ENCODE data around the gene SNX18.
"Not testable (repeated sequence)": the region's sequence is repeated elsewhere in the genome, so short reads cannot be mapped to it uniquely, and the experiment has no call there.

Gene SNX18, protein sequence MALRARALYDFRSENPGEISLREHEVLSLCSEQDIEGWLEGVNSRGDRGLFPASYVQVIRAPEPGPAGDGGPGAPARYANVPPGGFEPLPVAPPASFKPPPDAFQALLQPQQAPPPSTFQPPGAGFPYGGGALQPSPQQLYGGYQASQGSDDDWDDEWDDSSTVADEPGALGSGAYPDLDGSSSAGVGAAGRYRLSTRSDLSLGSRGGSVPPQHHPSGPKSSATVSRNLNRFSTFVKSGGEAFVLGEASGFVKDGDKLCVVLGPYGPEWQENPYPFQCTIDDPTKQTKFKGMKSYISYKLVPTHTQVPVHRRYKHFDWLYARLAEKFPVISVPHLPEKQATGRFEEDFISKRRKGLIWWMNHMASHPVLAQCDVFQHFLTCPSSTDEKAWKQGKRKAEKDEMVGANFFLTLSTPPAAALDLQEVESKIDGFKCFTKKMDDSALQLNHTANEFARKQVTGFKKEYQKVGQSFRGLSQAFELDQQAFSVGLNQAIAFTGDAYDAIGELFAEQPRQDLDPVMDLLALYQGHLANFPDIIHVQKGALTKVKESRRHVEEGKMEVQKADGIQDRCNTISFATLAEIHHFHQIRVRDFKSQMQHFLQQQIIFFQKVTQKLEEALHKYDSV

DNA sequence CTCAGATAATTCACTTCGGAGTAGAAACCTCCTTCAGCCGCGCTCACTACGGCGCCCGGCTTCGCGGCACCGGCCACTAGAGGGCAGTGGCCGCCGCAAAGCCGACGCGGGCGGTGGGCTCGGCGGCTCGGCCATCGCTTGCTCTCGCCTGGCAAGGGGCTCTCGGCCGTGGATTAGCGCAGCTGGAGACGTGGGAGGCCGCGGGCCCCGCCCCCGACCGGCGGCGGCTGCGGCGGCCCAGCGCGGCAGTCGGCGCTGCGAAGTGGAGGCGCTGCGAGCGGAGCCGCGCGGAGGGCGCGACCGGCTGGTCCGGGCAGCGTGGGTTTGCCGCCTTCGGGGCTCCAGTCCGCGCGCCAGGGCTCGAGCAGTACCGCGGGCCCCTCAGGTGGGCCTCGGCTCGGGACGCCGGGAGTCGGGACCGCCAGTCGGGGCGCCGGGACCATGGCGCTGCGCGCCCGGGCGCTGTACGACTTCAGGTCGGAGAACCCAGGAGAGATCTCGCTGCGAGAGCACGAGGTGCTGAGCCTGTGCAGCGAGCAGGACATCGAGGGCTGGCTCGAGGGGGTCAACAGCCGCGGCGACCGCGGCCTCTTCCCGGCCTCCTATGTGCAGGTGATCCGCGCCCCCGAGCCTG is at the start of gene SNX18:
SNX18 (plus strand) TSS at position 248 of the 634 bp plus-strand sequence; CDS start at position 442, 194 bp downstream.
- DNase-seq (ENCODE audit: low read depth), result peak; percentile 86

DNA sequence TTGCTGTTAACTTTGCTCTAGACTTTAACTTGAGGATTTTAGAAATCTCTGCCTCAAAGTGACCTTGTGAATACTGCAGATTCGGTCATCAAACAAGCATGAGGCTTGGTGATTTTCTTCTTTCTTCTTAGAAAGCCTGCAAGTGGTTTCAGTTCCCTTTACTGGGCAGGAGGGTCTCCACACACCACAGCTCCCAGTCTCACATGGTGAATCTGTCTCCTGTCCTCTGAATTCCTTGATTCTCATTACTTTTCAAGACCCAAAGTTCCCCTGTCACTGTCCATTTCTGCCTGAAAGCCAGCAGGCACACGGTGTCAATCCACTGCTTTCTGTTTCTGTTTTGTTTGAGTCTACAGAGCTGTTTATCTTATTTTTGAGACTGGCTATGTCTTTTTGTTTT is 47.9 kb upstream of the SNX18 start:
- DNase-seq (ENCODE audit: low read depth), result no peak

DNA sequence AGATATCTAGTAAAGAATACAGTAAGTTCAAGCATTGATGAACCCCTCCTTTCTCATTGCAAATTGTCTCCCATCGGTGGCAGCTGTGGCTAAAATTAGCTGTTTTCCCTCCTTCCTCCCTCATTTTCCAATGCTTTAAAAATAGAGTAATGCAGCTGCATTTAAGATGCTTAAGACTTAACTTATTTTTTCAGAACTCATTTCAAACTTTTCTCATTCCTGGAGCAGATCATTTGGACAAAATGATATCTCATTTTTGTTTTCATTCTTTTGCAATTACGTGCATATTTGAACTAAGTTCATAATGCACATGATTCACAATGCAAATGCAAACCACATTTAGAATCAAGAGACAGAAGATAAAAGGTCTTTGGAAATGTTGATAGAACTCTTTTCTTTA is 47.4 kb upstream of the SNX18 start:
- DNase-seq (ENCODE audit: low read depth), result no peak

DNA sequence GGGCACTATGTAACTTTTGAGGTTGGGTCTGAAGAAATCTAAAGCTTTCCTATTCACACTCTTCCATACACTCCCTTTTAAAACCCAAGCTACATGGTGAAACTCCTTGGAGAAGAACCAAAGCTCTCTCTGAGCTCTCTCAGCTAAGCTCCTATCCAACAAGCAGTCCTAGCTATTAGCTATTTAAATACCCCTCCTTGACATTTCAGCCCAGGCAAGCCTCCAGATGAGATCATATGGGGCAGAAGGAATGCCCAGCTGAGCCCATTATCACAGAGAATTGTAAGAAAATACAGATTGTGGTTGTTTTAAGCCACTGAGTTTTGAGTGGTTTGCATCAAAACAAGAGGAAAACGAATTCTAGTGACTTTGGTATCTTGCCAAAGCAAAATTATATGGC is 46.9 kb upstream of the SNX18 start:
- no peak for DNase-seq (ENCODE audit: low read depth)

DNA sequence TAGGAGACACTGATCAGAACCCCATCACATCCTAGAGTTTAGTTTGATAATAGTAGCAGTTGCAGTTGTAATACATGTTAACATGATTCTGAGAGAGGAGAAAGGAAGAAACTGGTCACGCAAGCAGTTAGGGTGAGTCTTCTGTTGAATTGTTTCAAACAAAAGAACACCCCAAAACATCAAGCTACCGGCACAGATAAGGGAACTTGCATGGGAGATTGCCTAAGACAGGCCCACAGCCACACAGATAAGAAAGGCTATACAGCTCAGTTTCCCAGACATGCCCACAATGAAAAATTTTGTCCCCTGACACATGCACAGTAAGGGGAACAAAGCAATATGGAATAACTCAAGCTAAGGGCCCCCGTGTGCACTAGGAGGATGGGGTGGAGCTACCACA is 46.2 kb upstream of the SNX18 start:
- DNase-seq (ENCODE audit: low read depth), result no peak

DNA sequence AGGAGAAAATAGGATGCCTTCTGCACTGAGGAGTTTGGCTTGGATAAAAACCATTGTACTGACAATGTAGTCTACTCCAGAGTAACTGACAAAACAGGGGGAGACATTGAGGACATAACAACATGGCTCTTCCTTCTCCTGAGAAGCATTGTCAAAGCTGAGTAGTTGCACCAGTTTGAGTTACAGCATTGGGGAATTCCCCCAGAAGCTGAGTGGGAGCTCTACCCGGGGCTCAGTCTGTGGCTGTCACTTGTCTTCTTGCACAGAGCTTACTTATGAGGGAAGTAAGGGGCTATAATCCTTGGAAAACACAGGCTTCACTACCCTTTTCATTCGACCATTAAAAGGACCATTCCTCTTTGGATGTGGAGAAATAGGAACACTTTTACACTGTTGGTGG is 40.9 kb upstream of the SNX18 start:
- no peak for DNase-seq (ENCODE audit: low read depth)

- no peak for DNase-seq (ENCODE audit: low read depth)
These were observed 39.5 kb upstream of the SNX18 start for GRCh38 chr5:54477941-54478478.

DNA sequence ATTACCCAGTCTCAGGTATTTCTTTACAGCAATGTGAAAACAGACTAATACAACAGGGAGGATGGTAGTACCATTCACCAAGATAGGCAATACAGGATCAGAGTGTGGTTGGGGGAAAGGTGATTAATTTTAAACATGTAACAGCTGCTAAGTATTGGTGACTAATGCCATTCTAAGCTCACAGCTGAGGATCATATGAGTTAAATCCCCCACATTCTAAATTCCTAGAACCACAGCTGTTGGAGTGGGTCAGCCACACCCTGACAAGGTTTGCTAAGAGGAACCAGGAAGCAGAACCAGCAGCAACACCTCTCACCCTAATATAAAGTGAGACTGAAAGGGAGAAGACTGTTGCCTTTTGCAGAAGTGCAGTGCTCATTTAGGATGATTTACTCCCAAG is 37.3 kb upstream of the SNX18 start:
- no peak for DNase-seq (ENCODE audit: low read depth)

- DNase-seq (ENCODE audit: low read depth), result no peak
These were observed 33.2 kb upstream of the SNX18 start for GRCh38 chr5:54484219-54484894.

DNA sequence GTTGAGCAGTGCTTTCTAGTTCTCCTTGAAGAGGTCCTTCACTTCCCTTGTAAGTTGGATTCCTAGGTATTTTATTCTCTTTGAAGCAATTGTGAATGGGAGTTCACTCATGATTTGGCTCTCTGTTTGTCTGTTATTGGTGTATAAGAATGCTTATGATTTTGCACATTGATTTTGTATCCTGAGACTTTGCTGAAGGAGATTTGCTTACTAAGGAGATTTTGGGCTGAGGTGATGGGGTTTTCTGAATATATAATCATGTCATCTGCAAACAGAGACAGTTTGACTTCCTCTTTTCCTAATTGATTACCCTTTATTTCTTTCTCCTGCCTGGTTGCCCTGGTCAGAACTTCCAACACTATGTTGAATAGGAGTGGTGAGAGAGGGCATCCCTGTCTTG is 31.9 kb upstream of the SNX18 start:
- not testable (repeated sequence) for DNase-seq (ENCODE audit: low read depth)

- DNase-seq (ENCODE audit: low read depth), result not testable (repeated sequence)
These were observed 27.9 kb upstream of the SNX18 start for GRCh38 chr5:54489648-54489979.

DNA sequence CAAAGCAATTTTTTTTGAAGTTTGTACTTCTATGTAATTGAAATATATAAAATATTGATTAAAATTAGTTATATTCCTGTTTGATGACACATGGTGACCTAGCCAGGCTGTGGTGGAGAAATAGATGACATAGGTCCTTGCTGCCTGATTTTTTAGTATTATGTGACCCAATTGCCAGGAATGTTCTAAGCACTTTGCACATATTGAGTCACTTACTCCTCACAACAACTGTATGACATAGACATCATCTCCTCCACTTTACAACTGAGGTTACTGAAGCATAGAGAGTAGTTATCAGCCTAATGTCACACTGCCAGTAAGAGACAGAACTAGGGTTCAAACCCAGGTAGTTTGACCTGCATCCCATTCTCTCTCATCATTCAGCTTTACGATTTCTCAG is 26.2 kb upstream of the SNX18 start:
- DNase-seq (ENCODE audit: low read depth), result no peak

DNA sequence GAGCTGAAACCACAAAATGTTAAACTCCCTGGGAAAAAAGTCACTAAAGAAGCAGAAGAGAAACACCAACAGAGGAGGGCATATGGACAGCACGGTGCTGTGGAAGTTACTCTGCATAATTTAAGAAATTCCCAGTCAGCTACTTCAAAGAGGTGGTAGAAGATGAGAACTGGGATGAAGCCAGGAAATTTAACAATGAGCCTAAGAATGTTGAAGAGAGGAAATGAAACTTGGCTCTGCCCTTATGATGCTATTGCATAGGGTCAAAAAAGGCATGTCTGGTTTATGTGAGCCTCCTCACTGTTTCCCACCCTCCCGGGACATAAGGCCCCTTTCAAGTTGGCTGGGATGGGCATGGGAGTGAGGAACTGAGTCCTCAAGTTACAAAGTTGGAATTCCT is 25.4 kb upstream of the SNX18 start:
- DNase-seq (ENCODE audit: low read depth), result no peak

DNA sequence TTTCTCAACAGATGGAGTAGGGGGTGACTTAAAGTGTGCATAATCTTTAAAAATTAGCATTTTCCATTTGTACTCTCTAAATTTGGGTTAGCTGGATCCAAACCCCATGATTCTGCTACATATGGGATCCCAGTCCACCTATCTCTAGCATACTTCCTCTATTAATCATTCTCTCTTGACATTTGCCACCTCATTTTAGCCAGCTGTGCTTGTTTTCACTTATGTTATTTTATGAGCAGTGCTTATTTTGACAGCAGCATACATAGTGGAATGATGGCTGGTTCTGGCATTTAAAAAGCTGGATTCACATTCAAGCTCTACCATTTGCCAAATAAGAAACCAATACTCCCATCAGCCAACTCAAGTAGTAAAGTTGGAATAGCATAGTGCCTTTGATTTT is 22.5 kb upstream of the SNX18 start:
- DNase-seq (ENCODE audit: low read depth), result no peak

GRCh38 chr5:54514291-54514690 is 3.3 kb upstream of the SNX18 start:
- no peak for DNase-seq (ENCODE audit: low read depth)

DNA sequence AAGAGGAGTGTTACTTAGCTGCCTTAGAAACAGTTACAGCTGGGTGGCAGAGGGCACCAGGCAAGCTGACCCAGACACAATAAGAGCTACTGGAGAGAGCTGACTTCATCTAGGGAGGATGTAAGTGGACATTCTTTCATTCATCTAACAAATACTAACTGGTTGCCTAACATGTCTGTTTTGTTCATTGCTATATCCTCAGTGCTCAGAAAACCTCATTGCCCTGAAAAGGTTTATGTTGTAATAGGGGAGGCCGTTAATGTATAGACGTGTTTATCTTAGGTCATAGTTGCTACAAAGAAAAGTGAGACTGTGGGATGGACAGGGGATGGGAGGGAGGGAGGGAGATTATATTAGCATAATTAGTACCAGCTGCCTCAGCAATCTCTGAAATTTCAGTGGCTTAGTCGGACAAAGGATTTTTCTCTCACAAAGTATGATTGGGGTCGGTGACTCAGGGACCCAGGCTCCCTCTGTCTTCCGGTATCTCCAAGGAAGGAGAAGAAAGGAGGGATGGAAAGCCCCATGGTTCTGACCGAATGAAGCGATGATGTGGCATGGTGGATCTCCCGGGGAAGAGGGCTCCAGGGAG is 2.6 kb upstream of the SNX18 start:
- no peak for DNase-seq (ENCODE audit: low read depth)

- no peak for DNase-seq (ENCODE audit: low read depth)
These were observed 1.9 kb upstream of the SNX18 start for GRCh38 chr5:54515634-54516033.

DNA sequence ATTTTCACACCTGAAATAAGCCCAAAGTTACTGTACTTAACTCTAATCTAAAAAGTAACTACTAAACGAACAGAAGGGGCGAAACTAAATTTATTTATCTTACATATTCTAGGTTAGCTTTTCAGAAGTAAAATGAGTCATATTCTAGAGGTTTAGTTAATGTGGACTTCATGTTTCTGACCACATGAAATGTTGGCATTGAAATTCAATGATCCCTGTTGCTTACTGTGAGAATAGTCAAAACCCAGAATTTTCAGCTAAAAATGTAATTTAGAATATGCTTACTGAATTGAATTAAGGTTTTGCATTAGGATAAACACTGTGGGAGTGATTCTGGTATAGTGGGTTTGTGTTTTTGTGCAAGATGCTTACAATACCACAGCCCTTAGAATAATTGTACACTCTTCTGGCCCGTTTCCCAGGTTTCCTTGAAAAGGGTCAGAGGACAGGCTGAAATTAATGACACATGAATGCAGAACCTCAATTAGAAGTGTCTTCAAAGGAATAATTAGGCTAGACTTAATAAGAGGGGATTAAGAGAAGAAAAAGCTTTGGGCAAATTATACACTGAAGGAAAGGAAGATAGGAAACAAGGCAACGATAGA is 1.4 kb upstream of the SNX18 start:
- DNase-seq (ENCODE audit: low read depth), result no peak

DNA sequence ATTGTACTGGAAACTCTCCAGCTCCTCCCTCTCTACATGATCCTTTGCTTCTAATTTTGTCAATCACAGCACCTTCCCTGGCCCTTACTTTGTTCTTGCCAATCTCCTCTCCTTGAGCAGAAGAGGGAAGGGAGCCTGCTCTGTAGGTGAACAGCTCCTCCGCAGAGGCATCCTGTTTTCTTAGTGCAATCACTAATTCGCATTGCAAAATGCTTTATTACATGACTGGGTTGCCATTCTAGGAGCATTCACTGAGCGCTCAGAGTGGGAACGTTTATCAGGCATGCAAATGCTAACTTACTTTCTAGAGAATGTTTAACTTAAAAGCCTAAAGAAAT is 416 bp upstream of the SNX18 start:
- DNase-seq (ENCODE audit: low read depth), result no peak

DNA sequence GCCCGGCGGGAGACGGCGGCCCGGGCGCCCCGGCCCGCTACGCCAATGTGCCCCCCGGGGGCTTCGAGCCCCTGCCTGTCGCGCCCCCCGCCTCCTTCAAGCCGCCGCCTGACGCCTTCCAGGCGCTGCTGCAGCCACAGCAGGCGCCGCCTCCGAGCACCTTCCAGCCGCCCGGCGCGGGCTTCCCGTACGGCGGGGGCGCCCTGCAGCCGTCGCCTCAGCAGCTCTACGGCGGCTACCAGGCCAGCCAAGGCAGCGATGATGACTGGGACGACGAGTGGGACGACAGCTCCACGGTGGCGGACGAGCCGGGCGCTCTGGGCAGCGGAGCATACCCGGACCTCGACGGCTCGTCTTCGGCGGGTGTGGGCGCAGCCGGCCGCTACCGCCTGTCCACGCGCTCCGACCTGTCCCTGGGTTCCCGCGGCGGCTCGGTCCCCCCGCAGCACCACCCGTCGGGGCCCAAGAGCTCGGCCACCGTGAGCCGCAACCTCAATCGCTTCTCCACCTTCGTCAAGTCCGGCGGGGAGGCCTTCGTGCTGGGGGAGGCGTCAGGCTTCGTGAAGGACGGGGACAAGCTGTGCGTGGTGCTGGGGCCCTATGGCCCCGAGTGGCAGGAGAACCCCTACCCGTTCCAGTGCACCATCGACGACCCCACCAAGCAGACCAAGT is 723 bp downstream of the SNX18 start:
- DNase-seq (ENCODE audit: low read depth), result peak; percentile 41

DNA sequence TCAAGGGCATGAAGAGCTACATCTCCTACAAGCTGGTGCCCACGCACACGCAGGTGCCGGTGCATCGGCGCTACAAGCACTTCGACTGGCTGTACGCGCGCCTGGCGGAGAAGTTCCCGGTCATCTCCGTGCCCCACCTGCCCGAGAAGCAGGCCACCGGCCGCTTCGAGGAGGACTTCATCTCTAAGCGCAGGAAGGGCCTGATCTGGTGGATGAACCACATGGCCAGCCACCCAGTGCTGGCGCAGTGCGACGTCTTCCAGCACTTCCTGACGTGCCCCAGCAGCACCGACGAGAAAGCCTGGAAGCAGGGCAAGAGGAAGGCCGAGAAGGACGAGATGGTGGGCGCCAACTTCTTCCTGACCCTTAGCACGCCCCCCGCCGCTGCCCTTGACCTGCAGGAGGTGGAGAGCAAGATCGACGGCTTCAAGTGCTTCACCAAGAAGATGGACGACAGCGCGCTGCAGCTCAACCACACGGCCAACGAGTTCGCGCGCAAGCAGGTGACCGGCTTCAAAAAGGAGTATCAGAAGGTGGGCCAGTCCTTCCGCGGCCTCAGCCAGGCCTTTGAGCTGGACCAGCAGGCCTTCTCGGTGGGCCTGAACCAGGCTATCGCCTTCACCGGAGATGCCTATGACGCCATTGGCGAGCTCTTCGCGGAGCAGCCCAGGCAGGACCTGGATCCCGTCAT is 1.4 kb downstream of the SNX18 start:
- DNase-seq (ENCODE audit: low read depth), result no peak
